Right lobe of liver (tissue), 6 donors: ENCODE results near the gene CSNK1D. TPM values are rescaled to one million over a fixed set of nuclear protein-coding genes. Genes with fewer than 3 reads are reported as not detected.

ENCODE experiments used
- ATAC-seq, 4 donors: fragments of 200-7000 bp; cut with Tn5 transposase; one replicate each; pipeline ENCODE4 v1.9.1; 2020; ENCODE audit warnings: mild to moderate bottlenecking in 4 of 4, moderate library complexity in 4 of 4
- DNase-seq, 3 donors: peaks; one replicate each; pipeline ENCODE4 v3.0.0-alpha.2; 2020
- H3K27ac ChIP-seq, 3 donors: fragments of 200-600 bp; one replicate each; pipeline ENCODE4 v1.8.0; 2022
- H3K27me3 ChIP-seq, 2 donors: fragments of 200-600 bp; one replicate each; pipeline ENCODE4 v1.8.0; 2022
- H3K36me3 ChIP-seq, 4 donors: fragments of 200-600 bp; sonication (generic) in 1 of 4; one replicate each; pipeline versions ENCODE4 v1.5.1 to v1.8.0; 2017 to 2022; ENCODE audit warnings: control low read depth in 1 of 4
- H3K4me1 ChIP-seq, 4 donors: fragments of 200-600 bp; sonication (generic) in 1 of 4; one replicate each; pipeline versions ENCODE4 v1.5.1 to v1.8.0; 2017 to 2022; ENCODE audit warnings: control low read depth in 1 of 4
- H3K4me3 ChIP-seq, 3 donors: fragments of 200-600 bp; one replicate each; pipeline ENCODE4 v1.8.0; 2022
- H3K9me3 ChIP-seq, 4 donors: fragments of 200-600 bp; sonication (generic) in 1 of 4; one replicate each; pipeline versions ENCODE4 v1.5.1 to v1.8.0; 2017 to 2022; ENCODE audit warnings: control low read depth in 1 of 4
- CTCF ChIP-seq, 4 donors: fragments of 200-600 bp in 3 of 4; fragments of 450-650 bp in 1 of 4; IDR thresholded peaks; one replicate each; pipeline versions ENCODE4 v1.5.1 to v1.8.0; 2016 to 2022; ENCODE audit warnings: antibody characterized with exemption in 4 of 4, mild to moderate bottlenecking in 2 of 4
- POLR2A ChIP-seq: fragments of 450-650 bp; IDR thresholded peaks from one replicate; pipeline ENCODE4 v1.6.1; 2017; ENCODE audit warnings: antibody characterized with exemption, mild to moderate bottlenecking
- WGBS: methylation state at CpG from one replicate; pipeline ENCODE4 v1.1.6; 2018; ENCODE audit warnings: low coverage, low lambda C conversion rate; ENCODE audit not compliant: insufficient coverage; ENCODE audit errors: missing lambda C conversion rate; 5-methylcytosine and 5-hydroxymethylcytosine counted together
- intact Hi-C, 2 donors: fragments of 100-400 bp; cut with DNase I; formaldehyde crosslinking; loops; one replicate each; pipeline versions ENCODE4 v1.11.2 to v1.14.1; 2022
- total RNA-seq, 6 experiments: library from RNA; depleted of rRNA in 2 of 6; stranded (reverse); fragments of >200 nt in 2 of 6; fragmentation: NEBNext Ultra II Directional in 3 of 6; extraction: Animal tissue kit (Norgen Biotek cat#: 25700) in 3 of 6; gene quantifications; one replicate each; pipeline versions ENCODE4 v1.1.0 to v1.2.4, GENCODE V29; 2016 to 2023
- donor health status: DM: no; HTN: yes; CAD: no.
- donor health status: DM: no; HTN: no; CAD: no.
- donor health status: DM: no; HTN: no; CAD: no.
- donor health status: DM: no; HTN: yes; CAD: no.
- donor health status: DM: no; HTN: yes; CAD: no.

Gene CSNK1D
- total RNA-seq, 6 experiments from 2014 or later: 32.7 to 73.0 (median 45.9) TPM

- DNase-seq (no peak), ATAC-seq (no peak)
- H3K4me3 ChIP-seq: no peak overlapping the region
- no peak overlapping the region for H3K27ac ChIP-seq
- no peaks in the 10 kb centered on the region for H3K9me3 ChIP-seq
- H3K36me3 ChIP-seq: no peaks in the 10 kb centered on the region
- no peak for TF ChIP-seq CTCF (IDR thresholded peaks at IDR 0.05)
- no peak for TF ChIP-seq POLR2A
- H3K27me3 ChIP-seq: no peaks in the 10 kb centered on the region
- WGBS: 97% methylated on average over 14 of the region's 20 CpGs
- H3K4me1 ChIP-seq: no peaks in the 10 kb centered on the region
- intact Hi-C loops: loop anchor here in 1 of 2 donors (5.0 kb wide), 1 partner anchor 81 kb away; no protein-coding TSS in a partner anchor
Observed at GRCh38 chr17:82318169-82318498, 44.6 kb upstream of the CSNK1D start.

GRCh38 chr17:82317394-82318168 lies 44.1 kb upstream of the CSNK1D start, which contains the start of gene CD7:
CD7 (minus strand) TSS chr17:82317608; CDS start chr17:82317495, 113 bp downstream.
- WGBS: no CpG with 5 or more reads among the region's 26 CpGs
- ATAC-seq: peak in 3 of 4 donors; percentile 16 to 33 (median 27)
- peak within 1 kb of the TSS in 1 of 3 donors; percentile 24 for H3K4me3 ChIP-seq
- no peak for DNase-seq
- intact Hi-C loops: loop anchor here in 1 of 2 donors (5.0 kb wide), 1 partner anchor 80 kb away; no protein-coding TSS in a partner anchor
- no peaks in the 10 kb centered on the region for H3K9me3 ChIP-seq
- no peaks in the 10 kb centered on the region for H3K4me1 ChIP-seq
- no peak within 1 kb of the TSS for H3K27ac ChIP-seq
- no peaks in the 10 kb centered on the region for H3K27me3 ChIP-seq
- no peaks in the 10 kb centered on the region for H3K36me3 ChIP-seq
- TF ChIP-seq POLR2A (no peak), CTCF (IDR thresholded peaks at IDR 0.05) (no peak)

- Histone ChIP-seq H3K36me3 (no peaks in the 10 kb centered on the region), H3K4me3 (peak overlapping the region in 1 of 3 donors; percentile 24), H3K9me3 (no peaks in the 10 kb centered on the region), H3K4me1 (no peaks in the 10 kb centered on the region), H3K27ac (no peak overlapping the region), H3K27me3 (no peaks in the 10 kb centered on the region)
- TF ChIP-seq CTCF (IDR thresholded peaks at IDR 0.05) (no peak), POLR2A (no peak)
- ATAC-seq (no peak), DNase-seq (no peak)
- WGBS: 57% methylated on average over 8 of the region's 29 CpGs
- intact Hi-C loops: loop anchor here in 1 of 2 donors (5.0 kb wide), 1 partner anchor 80 kb away; no protein-coding TSS in a partner anchor
Observed at GRCh38 chr17:82316651-82317393, 43.3 kb upstream of the CSNK1D start.

- H3K36me3 ChIP-seq: no peaks in the 10 kb centered on the region
- ATAC-seq (peak; percentile 43 to 63 (median 56)), DNase-seq (no peak)
- no peaks in the 10 kb centered on the region for H3K4me1 ChIP-seq
- H3K9me3 ChIP-seq: no peaks in the 10 kb centered on the region
- no peak for TF ChIP-seq POLR2A
- TF ChIP-seq CTCF (IDR thresholded peaks at IDR 0.05): no peak
- H3K4me3 ChIP-seq: no peak overlapping the region
- H3K27ac ChIP-seq: no peak overlapping the region
- no peaks in the 10 kb centered on the region for H3K27me3 ChIP-seq
- 8% methylated on average over 9 of the region's 36 CpGs for WGBS
- intact Hi-C loops: loop anchor here in 1 of 2 donors (5.0 kb wide), 1 partner anchor 79 kb away; no protein-coding TSS in a partner anchor
Observed at GRCh38 chr17:82315703-82316358, 42.3 kb upstream of the CSNK1D start.
